ENCODE data around the gene CDON. TPM values are rescaled to one million over a fixed set of nuclear protein-coding genes. Genes with fewer than 3 reads are reported as not detected.

The CDON gene, protein sequence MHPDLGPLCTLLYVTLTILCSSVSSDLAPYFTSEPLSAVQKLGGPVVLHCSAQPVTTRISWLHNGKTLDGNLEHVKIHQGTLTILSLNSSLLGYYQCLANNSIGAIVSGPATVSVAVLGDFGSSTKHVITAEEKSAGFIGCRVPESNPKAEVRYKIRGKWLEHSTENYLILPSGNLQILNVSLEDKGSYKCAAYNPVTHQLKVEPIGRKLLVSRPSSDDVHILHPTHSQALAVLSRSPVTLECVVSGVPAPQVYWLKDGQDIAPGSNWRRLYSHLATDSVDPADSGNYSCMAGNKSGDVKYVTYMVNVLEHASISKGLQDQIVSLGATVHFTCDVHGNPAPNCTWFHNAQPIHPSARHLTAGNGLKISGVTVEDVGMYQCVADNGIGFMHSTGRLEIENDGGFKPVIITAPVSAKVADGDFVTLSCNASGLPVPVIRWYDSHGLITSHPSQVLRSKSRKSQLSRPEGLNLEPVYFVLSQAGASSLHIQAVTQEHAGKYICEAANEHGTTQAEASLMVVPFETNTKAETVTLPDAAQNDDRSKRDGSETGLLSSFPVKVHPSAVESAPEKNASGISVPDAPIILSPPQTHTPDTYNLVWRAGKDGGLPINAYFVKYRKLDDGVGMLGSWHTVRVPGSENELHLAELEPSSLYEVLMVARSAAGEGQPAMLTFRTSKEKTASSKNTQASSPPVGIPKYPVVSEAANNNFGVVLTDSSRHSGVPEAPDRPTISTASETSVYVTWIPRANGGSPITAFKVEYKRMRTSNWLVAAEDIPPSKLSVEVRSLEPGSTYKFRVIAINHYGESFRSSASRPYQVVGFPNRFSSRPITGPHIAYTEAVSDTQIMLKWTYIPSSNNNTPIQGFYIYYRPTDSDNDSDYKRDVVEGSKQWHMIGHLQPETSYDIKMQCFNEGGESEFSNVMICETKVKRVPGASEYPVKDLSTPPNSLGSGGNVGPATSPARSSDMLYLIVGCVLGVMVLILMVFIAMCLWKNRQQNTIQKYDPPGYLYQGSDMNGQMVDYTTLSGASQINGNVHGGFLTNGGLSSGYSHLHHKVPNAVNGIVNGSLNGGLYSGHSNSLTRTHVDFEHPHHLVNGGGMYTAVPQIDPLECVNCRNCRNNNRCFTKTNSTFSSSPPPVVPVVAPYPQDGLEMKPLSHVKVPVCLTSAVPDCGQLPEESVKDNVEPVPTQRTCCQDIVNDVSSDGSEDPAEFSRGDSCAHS (N-terminal part only)
- total RNA-seq, result 1 to 10 TPM; 2.8 to 6.9 TPM

DNA sequence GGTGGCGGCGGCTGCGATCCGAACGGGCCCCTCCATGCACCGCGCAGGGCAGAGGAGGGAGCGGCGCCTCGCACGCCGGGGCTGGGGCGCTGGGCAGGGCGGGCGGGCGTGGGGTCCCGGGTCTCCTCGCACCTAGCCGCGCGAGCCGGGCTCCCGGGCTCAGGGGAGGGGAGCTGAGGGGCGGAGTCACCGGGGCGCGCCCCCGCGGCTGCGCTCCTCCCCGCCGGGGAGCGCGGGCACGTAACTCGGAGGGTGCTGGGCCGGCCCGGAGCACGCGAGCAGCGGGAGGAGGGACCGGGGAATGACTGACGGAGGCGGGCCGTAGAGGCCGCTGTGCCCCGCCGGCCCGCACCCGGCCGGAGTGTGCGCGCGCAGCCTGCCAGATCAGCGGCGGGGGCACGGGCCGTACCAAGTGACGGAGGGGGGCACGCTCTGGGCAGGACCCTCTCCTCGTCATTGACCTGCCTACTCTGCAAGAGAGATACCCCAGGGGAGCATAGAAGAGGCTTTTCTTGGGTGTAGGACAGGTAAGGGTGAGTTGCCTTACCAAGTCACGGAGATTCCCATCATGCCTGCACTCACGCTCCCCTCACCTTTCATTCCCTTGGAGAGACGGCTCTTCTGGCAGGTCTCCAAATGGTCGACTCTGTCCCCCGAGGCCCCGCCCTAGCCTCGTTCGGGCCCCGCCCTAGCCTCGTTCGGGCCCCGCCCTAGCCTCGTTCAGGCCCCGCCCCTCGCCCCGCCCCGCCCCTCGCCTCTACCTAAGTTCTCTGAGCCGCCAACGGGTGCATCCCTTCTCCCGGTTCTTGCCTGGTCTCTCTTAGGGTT is at the start of gene CDON:
CDON (minus strand) TSS at position 188 of the 828 bp plus-strand sequence. CDS start 39,390 bp downstream, outside the sequence.
- no peaks in the 10 kb centered on the region for H3K36me3 Mint-ChIP-seq
- peak; percentile 93 to 94 for DNase-seq (ENCODE audit: low spot score in 2 of 2)
- no peaks in the 10 kb centered on the region for H3K9me3 Mint-ChIP-seq

DNA sequence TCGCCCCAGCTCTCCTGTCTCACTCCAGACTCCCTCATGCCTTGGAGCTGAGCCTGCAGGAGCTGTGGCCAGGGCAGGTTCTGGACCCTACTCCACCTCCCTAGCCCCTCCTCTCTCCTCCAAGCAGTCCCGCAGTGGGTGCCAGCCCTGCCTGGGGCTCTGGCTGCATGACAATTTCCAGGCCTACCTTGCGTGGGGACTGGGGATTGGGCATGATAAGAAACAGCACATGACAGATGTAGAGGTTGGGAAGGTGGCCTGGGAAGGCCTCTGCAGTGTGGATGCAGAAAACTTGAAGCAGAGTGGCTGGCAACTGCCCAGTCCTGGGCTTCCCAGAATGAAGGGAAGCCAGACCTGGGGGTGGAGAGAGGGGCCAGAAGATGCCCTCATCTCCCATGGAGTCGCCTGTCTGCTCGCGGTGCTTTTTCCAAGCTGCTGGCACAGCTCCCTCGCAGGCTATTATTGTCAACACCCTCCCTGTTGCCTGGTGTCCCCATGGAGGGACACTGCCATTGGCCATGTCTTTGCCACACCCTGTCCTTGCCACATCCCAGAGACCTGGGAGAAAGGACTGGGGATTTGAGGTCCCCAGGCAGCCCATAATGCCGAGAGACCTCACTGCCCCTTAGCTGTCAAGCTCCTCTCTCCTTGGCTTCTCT is 48.9 kb upstream of the CDON start:
- no peak for DNase-seq (ENCODE audit: low spot score in 2 of 2)
- H3K36me3 Mint-ChIP-seq, result no peaks in the 10 kb centered on the region
- no peaks in the 10 kb centered on the region for H3K9me3 Mint-ChIP-seq
- ATAC-seq, result no peak
- peak overlapping the region in 1 of 2 donors; percentile 34 for H3K27ac Mint-ChIP-seq

More for the DNA sequence above, at the start of gene CDON:
- H3K27ac Mint-ChIP-seq, result peak within 1 kb of the TSS; percentile 91 to 98
- peak; percentile 96 to 97 for ATAC-seq

DNA sequence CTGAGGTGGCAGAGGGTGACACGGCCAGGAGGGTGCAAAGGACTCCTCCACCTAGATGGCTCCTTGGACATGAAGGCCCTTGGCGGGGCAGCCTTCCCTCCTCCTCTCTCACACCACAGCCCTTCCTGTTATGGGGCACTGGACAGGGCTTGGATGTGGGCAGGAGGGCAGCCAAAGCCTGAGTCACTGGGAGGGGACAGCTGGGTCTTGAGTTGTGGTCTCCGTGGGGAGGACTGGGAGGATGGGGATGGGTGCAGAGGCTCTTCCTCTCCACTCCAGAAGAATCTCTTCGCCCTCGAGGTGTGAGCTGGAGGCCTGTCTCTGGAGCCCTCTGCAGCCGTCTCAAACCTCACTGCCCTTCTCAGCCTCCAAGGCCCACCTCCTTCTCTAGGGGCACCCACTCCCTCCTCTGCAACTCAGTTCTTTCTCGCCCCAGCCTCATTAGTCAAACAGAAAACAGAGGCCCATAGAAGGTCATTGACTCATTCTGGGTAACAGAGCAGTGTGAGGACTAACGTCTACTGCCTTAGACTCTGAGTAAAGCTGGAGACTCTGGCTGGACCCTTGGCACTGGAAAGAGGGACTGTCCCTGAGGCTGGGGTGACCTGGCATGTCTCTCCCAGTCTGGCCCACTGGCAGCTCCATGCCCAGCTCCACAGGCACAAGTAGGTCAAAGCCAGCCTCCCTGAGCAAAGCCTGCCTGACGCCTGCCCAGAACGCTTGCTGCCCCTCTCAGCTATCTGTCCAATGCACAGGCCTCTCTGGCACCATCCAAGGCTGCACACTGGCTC is 47.5 kb upstream of the CDON start:
- DNase-seq (ENCODE audit: low spot score in 2 of 2) (peak in 1 of 2 donors; percentile 10), ATAC-seq (peak; percentile 93 to 95)
- Mint-ChIP-seq H3K36me3 (no peaks in the 10 kb centered on the region), H3K9me3 (no peaks in the 10 kb centered on the region), H3K27ac (no peak overlapping the region)

DNA sequence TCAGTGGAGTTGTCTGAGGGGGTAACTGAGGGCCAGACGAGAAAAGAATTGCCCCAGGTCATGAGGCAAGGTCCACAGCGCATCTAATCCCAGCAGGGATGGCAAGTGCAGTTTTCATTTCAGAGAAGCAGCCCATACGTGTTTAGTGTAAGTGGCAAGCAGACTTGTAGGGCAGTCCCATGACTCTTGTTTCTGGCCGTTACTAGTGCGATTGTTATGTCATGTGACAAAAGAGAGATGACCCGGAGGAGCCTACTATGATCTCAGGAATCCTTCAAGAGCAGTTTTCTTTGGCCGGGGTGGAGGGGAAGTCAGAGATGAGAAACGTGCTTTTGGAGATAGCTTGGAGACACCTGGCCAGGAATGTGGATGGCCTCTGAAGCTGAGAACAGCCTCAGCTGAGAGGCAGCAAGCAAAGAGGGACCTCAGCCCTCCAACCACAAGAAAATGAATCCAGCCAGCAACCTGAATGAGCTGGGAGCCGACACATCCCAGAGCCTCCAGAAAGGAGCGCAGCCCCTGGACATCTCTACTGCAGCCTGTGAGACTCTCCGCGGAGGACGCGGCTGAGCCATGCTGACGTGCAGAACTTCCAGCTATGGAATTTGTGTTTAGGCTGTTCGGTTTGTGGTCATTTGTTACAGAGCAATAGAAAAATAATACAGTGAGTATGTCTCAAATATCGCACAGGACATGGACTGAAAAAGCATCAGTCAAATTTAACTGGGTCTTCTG is 44.1 kb upstream of the CDON start:
- Mint-ChIP-seq H3K9me3 (no peaks in the 10 kb centered on the region), H3K36me3 (no peaks in the 10 kb centered on the region), H3K27ac (no peak overlapping the region)
- DNase-seq (ENCODE audit: low spot score in 2 of 2), result no peak
- no peak for ATAC-seq

DNA sequence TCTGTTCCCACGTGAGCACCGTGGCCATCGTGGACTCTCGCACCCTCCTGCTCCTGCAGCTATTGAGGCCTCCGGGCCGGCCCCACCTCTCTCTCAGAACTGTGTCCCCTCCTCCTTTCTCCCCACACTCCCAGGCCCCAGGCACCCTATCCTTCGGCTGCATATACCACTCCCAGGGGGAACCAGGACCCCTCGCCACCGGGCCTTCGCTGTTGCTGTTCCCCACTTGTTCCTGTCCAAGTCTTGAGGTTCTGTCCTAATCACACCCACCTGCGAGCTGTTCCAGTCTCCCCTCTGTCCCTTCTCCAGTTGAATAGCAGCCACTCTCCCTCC is 43.0 kb upstream of the CDON start:
- no peaks in the 10 kb centered on the region for H3K9me3 Mint-ChIP-seq
- DNase-seq (ENCODE audit: low spot score in 2 of 2), result no peak
- H3K36me3 Mint-ChIP-seq, result no peaks in the 10 kb centered on the region
- ATAC-seq, result no peak
- H3K27ac Mint-ChIP-seq, result no peak overlapping the region

DNA sequence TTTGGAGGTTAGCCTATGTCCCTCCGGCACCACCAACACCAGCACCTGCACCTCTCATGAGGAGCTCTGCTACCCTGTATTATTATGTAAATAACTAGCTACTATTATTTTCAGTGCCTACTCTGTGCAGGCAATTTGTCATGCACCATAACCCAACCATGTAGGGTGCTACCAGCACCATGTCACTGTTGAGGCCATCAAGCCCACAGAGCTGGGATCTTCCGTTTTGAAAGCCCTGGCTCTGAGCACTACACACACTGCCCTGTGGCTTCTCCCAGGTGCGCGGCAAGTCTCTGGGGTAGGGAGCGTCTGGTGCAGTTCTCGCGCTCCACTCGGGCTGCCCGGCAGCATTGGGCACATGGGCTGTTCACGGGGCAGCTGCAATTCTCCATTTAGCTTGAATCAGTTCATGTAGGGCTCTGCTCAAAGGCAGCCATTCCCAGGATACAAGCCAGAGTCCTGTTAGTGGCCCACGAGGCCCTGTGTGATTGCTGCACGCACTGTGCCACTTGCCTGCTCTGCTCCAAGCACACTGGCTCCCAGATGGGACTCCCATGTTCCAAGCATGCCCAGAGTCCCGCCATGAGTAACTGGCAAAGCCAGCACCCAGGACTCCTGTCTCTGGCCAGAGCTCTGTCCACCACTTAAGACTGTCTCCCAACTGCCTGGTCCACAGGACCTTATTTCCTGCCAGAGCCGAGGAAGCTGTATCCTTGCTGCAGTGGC is 42.5 kb upstream of the CDON start:
- Mint-ChIP-seq H3K9me3 (no peaks in the 10 kb centered on the region), H3K36me3 (no peaks in the 10 kb centered on the region), H3K27ac (no peak overlapping the region)
- DNase-seq (ENCODE audit: low spot score in 2 of 2) (no peak), ATAC-seq (no peak)

DNA sequence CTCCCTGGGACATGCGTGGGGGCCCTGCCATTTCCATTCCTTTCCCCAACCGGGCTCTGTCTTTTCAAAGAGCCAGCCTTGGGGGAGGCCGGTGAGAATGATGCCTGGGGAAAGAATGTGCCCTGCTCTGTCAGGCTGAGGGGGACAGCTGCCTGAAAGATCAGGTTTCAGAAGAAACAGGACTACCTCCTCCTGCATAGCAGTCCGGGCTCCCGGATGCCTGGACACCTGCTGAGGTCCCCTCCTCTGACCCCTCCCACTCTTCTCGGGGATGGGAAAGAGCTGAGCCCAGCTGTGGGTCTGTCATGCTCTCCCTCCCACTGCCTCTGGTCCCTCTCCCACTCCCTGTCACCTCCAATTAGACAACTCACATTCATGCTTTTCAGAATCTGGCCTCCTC is 41.8 kb upstream of the CDON start:
- no peak overlapping the region for H3K27ac Mint-ChIP-seq
- H3K36me3 Mint-ChIP-seq, result no peaks in the 10 kb centered on the region
- H3K9me3 Mint-ChIP-seq, result no peaks in the 10 kb centered on the region
- no peak for ATAC-seq
- DNase-seq (ENCODE audit: low spot score in 2 of 2), result no peak

DNA sequence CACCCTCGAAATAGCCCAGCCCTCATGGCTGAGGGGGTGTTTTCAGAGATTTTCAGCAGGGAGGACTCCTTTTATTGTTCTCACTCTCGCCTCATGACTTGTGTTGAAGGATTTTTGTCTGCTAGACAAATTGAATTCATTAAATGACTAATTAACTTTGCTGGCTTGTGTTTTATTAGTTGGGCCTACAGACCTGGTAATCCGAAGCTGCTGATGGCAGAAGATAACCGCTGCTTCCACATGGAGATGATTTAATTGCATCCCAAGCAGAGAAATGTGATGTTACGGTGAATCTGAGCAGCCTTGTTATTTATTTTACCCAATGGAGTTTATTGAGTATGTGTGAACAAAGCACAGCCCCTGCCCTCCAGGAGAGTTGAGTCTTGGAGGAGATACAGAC is 40.5 kb upstream of the CDON start:
- no peak for DNase-seq (ENCODE audit: low spot score in 2 of 2)
- no peaks in the 10 kb centered on the region for H3K36me3 Mint-ChIP-seq
- H3K9me3 Mint-ChIP-seq, result no peaks in the 10 kb centered on the region
- no peak for ATAC-seq
- no peak overlapping the region for H3K27ac Mint-ChIP-seq

DNA sequence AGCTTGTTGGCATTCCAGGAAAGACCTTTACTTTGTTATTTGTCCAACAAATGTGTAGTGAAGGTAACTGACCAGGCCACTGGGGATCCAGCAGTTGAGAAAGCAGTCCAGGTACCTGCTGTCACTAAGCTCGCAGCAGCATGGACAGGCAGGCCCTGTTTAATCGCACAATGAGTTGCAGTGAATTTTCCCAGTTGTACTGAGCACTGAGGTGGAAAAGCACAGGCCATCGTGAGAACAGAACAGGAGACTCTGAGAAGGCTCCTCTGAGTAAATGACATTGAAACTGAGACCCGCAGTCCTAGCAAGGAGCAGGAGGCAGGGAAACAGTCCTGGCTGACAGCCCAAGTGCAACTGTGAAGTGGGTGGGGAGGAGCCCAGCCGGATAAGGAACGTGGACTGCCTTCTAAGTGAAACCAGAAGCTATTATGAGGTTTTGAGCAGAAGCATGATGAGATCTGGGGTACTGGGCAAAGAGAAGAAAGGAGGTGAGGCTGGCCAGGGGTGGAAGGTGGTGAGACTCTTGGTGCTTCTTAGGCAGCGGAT is 39.8 kb upstream of the CDON start:
- Mint-ChIP-seq H3K9me3 (no peaks in the 10 kb centered on the region), H3K36me3 (no peaks in the 10 kb centered on the region), H3K27ac (no peak overlapping the region)
- DNase-seq (ENCODE audit: low spot score in 2 of 2) (no peak), ATAC-seq (no peak)

DNA sequence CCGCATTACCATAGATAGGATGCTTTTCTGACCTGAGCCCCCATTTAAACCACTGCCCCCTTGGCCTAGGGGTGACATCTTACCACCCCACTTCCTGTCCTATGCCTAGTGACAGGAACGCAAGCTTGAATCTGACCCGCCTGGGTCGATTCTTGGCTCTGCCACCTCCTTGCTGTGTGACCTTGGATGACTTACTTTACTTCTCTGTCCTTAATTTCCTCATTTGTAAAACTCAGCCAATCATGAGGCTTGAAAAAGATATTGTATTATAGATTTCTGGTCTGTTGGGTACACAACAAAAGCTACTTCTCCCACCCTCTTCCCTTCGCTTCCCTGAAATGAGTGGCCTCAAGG is 39.2 kb upstream of the CDON start:
- Mint-ChIP-seq H3K36me3 (no peaks in the 10 kb centered on the region), H3K9me3 (no peaks in the 10 kb centered on the region), H3K27ac (no peak overlapping the region)
- ATAC-seq (no peak), DNase-seq (ENCODE audit: low spot score in 2 of 2) (no peak)

DNA sequence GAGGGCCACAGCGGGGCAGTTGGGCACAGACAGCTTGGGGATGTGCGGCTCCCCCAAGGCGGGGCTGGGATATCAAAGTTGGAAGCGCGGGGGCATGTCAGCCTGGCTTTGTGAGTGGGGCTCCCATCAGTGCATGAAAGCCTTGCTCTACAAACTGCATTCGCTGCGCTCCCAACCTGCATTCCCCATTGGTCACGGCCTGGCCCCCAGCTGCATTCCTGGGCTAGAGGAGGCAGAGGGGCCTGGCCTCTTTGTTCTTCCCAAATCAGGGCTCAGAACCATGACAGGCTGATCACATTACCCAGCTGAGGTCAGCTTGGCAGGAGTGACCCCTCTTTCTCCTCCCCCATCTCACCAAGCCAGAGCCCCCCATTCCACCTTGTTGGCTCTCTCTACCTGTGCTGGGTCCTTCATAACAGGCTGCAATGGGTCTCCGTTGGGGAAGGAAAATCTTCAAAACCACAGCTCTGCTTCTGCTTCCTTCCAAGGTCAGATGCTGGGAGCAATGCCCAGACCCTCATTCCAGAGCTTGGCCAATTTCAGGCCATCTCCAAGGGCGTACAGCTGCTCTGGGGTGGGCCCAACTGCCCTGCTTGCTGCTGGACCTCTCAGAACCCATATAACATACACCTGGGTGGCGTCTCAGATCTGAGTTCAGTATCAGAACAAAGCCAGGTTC is 38.7 kb upstream of the CDON start:
- H3K9me3 Mint-ChIP-seq, result no peaks in the 10 kb centered on the region
- DNase-seq (ENCODE audit: low spot score in 2 of 2) (no peak), ATAC-seq (no peak)
- H3K27ac Mint-ChIP-seq, result peak overlapping the region in 1 of 2 donors; percentile 17
- H3K36me3 Mint-ChIP-seq, result no peaks in the 10 kb centered on the region

DNA sequence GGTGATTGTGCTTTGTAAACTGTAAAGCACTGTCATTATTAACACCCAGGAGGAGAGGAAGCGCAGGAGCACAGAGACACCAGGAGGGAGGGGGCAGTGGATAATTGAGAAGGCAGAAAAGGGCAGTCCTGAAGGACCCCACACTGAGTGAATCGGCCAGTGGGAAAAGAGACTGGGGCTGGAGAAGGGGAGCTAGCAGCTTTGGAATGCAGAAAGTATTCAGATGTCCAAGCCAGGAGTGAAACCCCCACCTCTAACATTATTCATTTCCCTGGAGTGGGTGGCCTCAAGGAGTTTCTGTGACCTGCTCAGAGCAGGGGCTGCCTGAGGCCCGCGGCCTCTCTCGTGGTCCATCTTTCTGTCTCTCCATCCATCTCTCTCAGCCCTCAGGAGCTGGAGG is 38.0 kb upstream of the CDON start:
- Mint-ChIP-seq H3K36me3 (no peaks in the 10 kb centered on the region), H3K9me3 (no peaks in the 10 kb centered on the region), H3K27ac (peak overlapping the region in 1 of 2 donors; percentile 81)
- ATAC-seq, result no peak
- no peak for DNase-seq (ENCODE audit: low spot score in 2 of 2)

DNA sequence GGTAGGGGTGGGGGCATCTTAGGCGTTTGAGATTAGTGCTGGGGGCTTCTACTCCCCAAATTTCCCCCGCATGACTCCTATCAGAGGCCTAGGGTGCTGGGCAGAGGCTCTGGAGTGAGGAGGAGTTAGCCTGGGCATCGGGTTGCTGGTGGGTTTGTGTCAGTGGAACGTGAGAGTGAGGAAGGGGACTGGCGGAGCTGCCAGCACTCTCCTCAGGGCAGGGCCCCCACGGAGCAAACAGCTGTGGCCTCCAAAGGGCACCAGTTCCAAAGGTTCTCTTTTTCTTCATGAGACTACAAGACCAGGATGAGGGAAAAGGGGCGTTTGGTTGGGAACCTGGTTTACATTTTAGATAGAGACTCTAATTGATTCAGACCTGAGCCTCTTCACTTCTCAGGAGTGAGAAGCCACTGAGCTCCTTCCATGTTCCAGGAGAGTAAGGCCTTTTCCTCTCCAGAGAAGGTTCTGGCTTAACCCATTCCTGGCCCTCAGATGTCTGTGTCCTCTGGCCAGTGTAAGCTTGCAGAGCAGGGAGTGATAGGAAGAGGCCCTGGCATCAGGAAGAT is 35.6 kb upstream of the CDON start:
- Mint-ChIP-seq H3K36me3 (no peaks in the 10 kb centered on the region), H3K9me3 (no peaks in the 10 kb centered on the region), H3K27ac (no peak overlapping the region)
- ATAC-seq (no peak), DNase-seq (ENCODE audit: low spot score in 2 of 2) (no peak)

All from activated naive CD4-positive, alpha-beta T cell treated with anti-CD3 and anti-CD28 coated beads, Interleukin-2, amount 50 U/mL, for 72 hours (primary cell).